Type B pancreatic cell (in vitro differentiated cells): Measurements from ENCODE around the gene CNTN1. TPM values are rescaled to one million over a fixed set of nuclear protein-coding genes. Genes with fewer than 3 reads are reported as not detected.
"Not testable (repeated sequence)": the region's sequence is repeated elsewhere in the genome, so short reads cannot be mapped to it uniquely, and the experiment has no call there.

Source experiments
- DNase-seq: peaks from one replicate; pipeline ENCODE4 v3.0.0; 2021; ENCODE audit warnings: mixed read lengths; ENCODE audit not compliant: unreplicated experiment; ENCODE audit errors: extremely low spot score
- H3K27ac Mint-ChIP-seq: 2 replicates; pipeline ENCODE4 v1.8.0; 2021; ENCODE audit warnings: mild to moderate bottlenecking, mixed read lengths
- H3K27me3 Mint-ChIP-seq: 2 replicates; pipeline ENCODE4 v1.8.0; 2021; ENCODE audit warnings: mixed read lengths
- H3K36me3 Mint-ChIP-seq: 2 replicates; pipeline ENCODE4 v1.8.0; 2021; ENCODE audit warnings: mixed read lengths
- H3K4me1 Mint-ChIP-seq: one replicate; pipeline ENCODE4 v1.8.0; 2021; ENCODE audit warnings: mixed read lengths; ENCODE audit not compliant: unreplicated experiment
- H3K4me3 Mint-ChIP-seq: 2 replicates; pipeline ENCODE4 v1.8.0; 2021; ENCODE audit warnings: mild to moderate bottlenecking, mixed read lengths
- H3K9me3 Mint-ChIP-seq: 2 replicates; pipeline ENCODE4 v1.8.0; 2021; ENCODE audit warnings: mixed read lengths
- CTCF ChIP-seq: fragments of 200-600 bp; sonication (generic); conservative IDR thresholded peaks from 2 replicates; pipeline ENCODE4 v1.5.0; 2021; ENCODE audit warnings: antibody characterized with exemption, mild to moderate bottlenecking
- total RNA-seq: library from RNA; stranded (reverse); gene quantifications from 2 replicates; pipeline ENCODE4 v1.2.1, GENCODE V29; 2021; ENCODE audit warnings: low replicate concordance

The CNTN1 gene
- total RNA-seq, 1 donor from 2014 or later: 19.3 TPM

GRCh38 chr12:41074473-41074769 lies 382.2 kb downstream of the CNTN1 start:
- H3K4me1 Mint-ChIP-seq: peaks cover 11% of the 10 kb centered on the region
- H3K9me3 Mint-ChIP-seq: no peaks in the 10 kb centered on the region
- no peak overlapping the region for H3K4me3 Mint-ChIP-seq
- no peaks in the 10 kb centered on the region for H3K27me3 Mint-ChIP-seq
- no peak for DNase-seq
- H3K27ac Mint-ChIP-seq: no peak overlapping the region
- H3K36me3 Mint-ChIP-seq: no peaks in the 10 kb centered on the region
- TF ChIP-seq CTCF: no peak

- H3K4me1 Mint-ChIP-seq: peaks cover 11% of the 10 kb centered on the region
- TF ChIP-seq CTCF: no peak
- no peak for DNase-seq
- no peak overlapping the region for H3K27ac Mint-ChIP-seq
- no peaks in the 10 kb centered on the region for H3K36me3 Mint-ChIP-seq
- no peak overlapping the region for H3K4me3 Mint-ChIP-seq
- no peaks in the 10 kb centered on the region for H3K27me3 Mint-ChIP-seq
- no peaks in the 10 kb centered on the region for H3K9me3 Mint-ChIP-seq
Measured at GRCh38 chr12:41076114-41076513, 383.9 kb downstream of the CNTN1 start.

GRCh38 chr12:41081241-41081640 lies 389.0 kb downstream of the CNTN1 start:
- not testable (repeated sequence) for H3K4me1 Mint-ChIP-seq, H3K27me3 Mint-ChIP-seq, DNase-seq, H3K4me3 Mint-ChIP-seq, H3K9me3 Mint-ChIP-seq, H3K36me3 Mint-ChIP-seq, H3K27ac Mint-ChIP-seq

GRCh38 chr12:41089438-41089837 lies 397.2 kb downstream of the CNTN1 start:
- DNase-seq: no peak
- no peak overlapping the region for H3K27ac Mint-ChIP-seq
- H3K4me3 Mint-ChIP-seq: no peak overlapping the region
- no peaks in the 10 kb centered on the region for H3K4me1 Mint-ChIP-seq
- TF ChIP-seq CTCF: no peak
- no peaks in the 10 kb centered on the region for H3K36me3 Mint-ChIP-seq
- H3K27me3 Mint-ChIP-seq: no peaks in the 10 kb centered on the region
- peaks cover 7% of the 10 kb centered on the region for H3K9me3 Mint-ChIP-seq

- Mint-ChIP-seq H3K27me3 (no peaks in the 10 kb centered on the region), H3K36me3 (no peaks in the 10 kb centered on the region), H3K27ac (no peak overlapping the region), H3K9me3 (peaks cover 4% of the 10 kb centered on the region), H3K4me1 (no peaks in the 10 kb centered on the region), H3K4me3 (no peak overlapping the region)
- TF ChIP-seq CTCF: no peak
- no peak for DNase-seq
Measured at GRCh38 chr12:41092115-41092514, 399.9 kb downstream of the CNTN1 start.

GRCh38 chr12:41096797-41097196 lies 404.6 kb downstream of the CNTN1 start:
- TF ChIP-seq CTCF: no peak
- Mint-ChIP-seq H3K36me3 (no peaks in the 10 kb centered on the region), H3K4me1 (no peaks in the 10 kb centered on the region), H3K9me3 (peaks cover 4% of the 10 kb centered on the region), H3K27me3 (no peaks in the 10 kb centered on the region), H3K4me3 (no peak overlapping the region), H3K27ac (no peak overlapping the region)
- DNase-seq: no peak
